GM12878 (cell line): Measurements from ENCODE around the gene SCIMP. TPM values are rescaled to one million over a fixed set of nuclear protein-coding genes. Genes with fewer than 3 reads are reported as not detected.
A peak's percentile ranks its signal among the peaks of the same experiment; 100 is the strongest.

Source experiments
- BRCA1 ChIP-seq: IDR thresholded peaks from 2 replicates; pipeline ENCODE4 v1.6.1; 2011; ENCODE audit warnings: low read depth, low read length, improper control_type of control experiment
- CUX1 ChIP-seq: IDR thresholded peaks from 2 replicates; pipeline ENCODE4 v1.6.1; 2012; ENCODE audit warnings: improper control_type of control experiment, low read depth, low read length; ENCODE audit not compliant: insufficient replicate concordance
- EED ChIP-seq: sonication (generic); IDR thresholded peaks from 2 replicates; pipeline ENCODE4 v1.6.1; 2016; ENCODE audit warnings: antibody characterized with exemption, low read depth
- ETV6 ChIP-seq, 2 experiments: fragments of 450-650 bp in 1 of 2; IDR thresholded peaks in 1 of 2; conservative IDR thresholded peaks in 1 of 2; 2 replicates each; pipeline ENCODE4 v1.6.1; 2014; ENCODE audit warnings: antibody characterized with exemption in 1 of 2, borderline replicate concordance in 1 of 2, low read depth in 1 of 2, mild to moderate bottlenecking in 1 of 2, moderate library complexity in 1 of 2
- HDGF ChIP-seq: fragments of 450-650 bp; IDR thresholded peaks from 2 replicates; pipeline ENCODE4 v1.6.1; 2016; ENCODE audit warnings: antibody characterized with exemption
- IRF4 ChIP-seq: IDR thresholded peaks from 2 replicates; pipeline ENCODE4 v1.6.1; 2011; ENCODE audit warnings: low read depth, low read length
- MLLT1 ChIP-seq: fragments of 450-650 bp; IDR thresholded peaks from 2 replicates; pipeline ENCODE4 v1.6.1; 2016; ENCODE audit warnings: mild to moderate bottlenecking
- MTA2 ChIP-seq: fragments of 450-650 bp; IDR thresholded peaks from 2 replicates; pipeline ENCODE4 v1.6.1; 2016; ENCODE audit warnings: low read depth, mild to moderate bottlenecking, moderate library complexity
- NBN ChIP-seq: fragments of 450-650 bp; IDR thresholded peaks from 2 replicates; pipeline ENCODE4 v1.6.1; 2016
- PKNOX1 ChIP-seq: fragments of 450-650 bp; IDR thresholded peaks from 2 replicates; pipeline ENCODE4 v1.6.1; 2016; ENCODE audit warnings: mild to moderate bottlenecking
- RAD21 ChIP-seq: IDR thresholded peaks from 2 replicates; pipeline ENCODE4 v1.6.1; 2011; ENCODE audit warnings: mild to moderate bottlenecking, low read depth, low read length, moderate library complexity; ENCODE audit not compliant: insufficient read depth
- RELB ChIP-seq: fragments of 450-650 bp; IDR thresholded peaks from 2 replicates; pipeline ENCODE4 v1.6.1; 2017; ENCODE audit warnings: low read depth, mild to moderate bottlenecking, moderate library complexity
- TCF3 ChIP-seq: IDR thresholded peaks from 2 replicates; pipeline ENCODE4 v1.6.1; 2012; ENCODE audit warnings: low read depth, mild to moderate bottlenecking, low read length, borderline replicate concordance; ENCODE audit not compliant: insufficient read depth
- WRNIP1 ChIP-seq: IDR thresholded peaks from 2 replicates; pipeline ENCODE4 v1.6.1; 2011; ENCODE audit warnings: low read depth, low read length, improper control_type of control experiment, borderline replicate concordance
- YY1 ChIP-seq: IDR thresholded peaks from 2 replicates; pipeline ENCODE4 v1.6.1; 2011; ENCODE audit warnings: low read depth, mild to moderate bottlenecking, low read length
- ZNF687 ChIP-seq: fragments of 450-650 bp; IDR thresholded peaks from 2 replicates; pipeline ENCODE4 v1.6.1; 2017; ENCODE audit warnings: mild to moderate bottlenecking, moderate library complexity
- polyA plus RNA-seq, 11 experiments: library from polyadenylated mRNA; depleted of rRNA in 4 of 11; unstranded in 6 of 11; stranded (reverse) in 5 of 11; fragments of >200 nt; fragmentation: Nextera tagmentation in 4 of 11; fragmentation: Illumina TruSeq in 1 of 11; extraction: Ambion mirVana in 4 of 11; extraction: Trizol in 1 of 11; gene quantifications; 1 replicate in 1 of 11; 2 replicates in 10 of 11; pipeline versions ENCODE4 v1.2.1 to v1.2.3, GENCODE V29; 2011 to 2016; ENCODE audit warnings: inconsistent platforms in 2 of 11, missing spikeins in 2 of 11, low read depth in 1 of 11
- total RNA-seq, 4 experiments: library from RNA; depleted of rRNA in 3 of 4; stranded (reverse); fragments of >200 nt in 3 of 4; fragmentation: Illumina TruSeq in 1 of 4; extraction: Trizol in 1 of 4; gene quantifications; 2 replicates each; pipeline versions ENCODE4 v1.2.1 to v1.2.3, GENCODE V29; 2013 to 2021

The SCIMP gene
- total and polyA plus RNA-seq, 10 of the 15 experiments (the other 5 are each of a cell fraction or from before 2014, with no cell fraction given), result 56.7 to 151 (median 95.0) TPM

GRCh38 chr17:5249615-5250014 lies 15.0 kb upstream of the SCIMP start (continued):
- TF ChIP-seq MTA2 (no peak), CUX1 (no peak), MLLT1 (peak; percentile 66; the same call in 1 of the 2 replicates), RELB (peak; percentile 49; the same call in 1 of the 2 replicates), BRCA1 (no peak), YY1 (peak; percentile 67; the same call in 1 of the 2 replicates), TCF3 (no peak), HDGF (0 out of 2 replicates have a peak, but pooled peaks have one; percentile 55), IRF4 (0 out of 2 replicates have a peak, but pooled peaks have one; percentile 21), WRNIP1 (no peak), NBN (peak; percentile 84), ZNF687 (no peak), RAD21 (peak; percentile 82), EED (no peak), ETV6 (conservative IDR thresholded peaks at IDR 0.05 in 1 of 2, IDR thresholded peaks at IDR 0.05 in 1 of 2; ENCODE audit: borderline replicate concordance in 1 of 2, low read depth in 1 of 2) (peak in 1 of 2 experiments; percentile 41; a peak in 1 of 4 replicates), PKNOX1 (no peak)
